Fibroblast of villous mesenchyme (primary cell): Measurements from ENCODE around the gene ACOXL. TPM values are rescaled to one million over a fixed set of nuclear protein-coding genes. Genes with fewer than 3 reads are reported as not detected.

Experiments
- DNase-seq: peaks from one replicate; pipeline ENCODE4 v3.0.0-alpha.2; 2010; ENCODE audit warnings: low read depth
- H3K4me3 ChIP-seq: 2 replicates; pipeline ENCODE4 v1.5.1; 2011; ENCODE audit warnings: low read depth, mild to moderate bottlenecking, low read length
- total RNA-seq: library from RNA; depleted of rRNA; stranded (reverse); fragments of >200 nt; gene quantifications from 2 replicates; pipeline ENCODE4 v1.2.3, GENCODE V29; 2012
- TF ChIP-seq, protein P1 (sequence below): IDR thresholded peaks from 2 replicates; pipeline ENCODE4 v1.5.1; 2012; ENCODE audit warnings: low read depth, mild to moderate bottlenecking, low read length; ENCODE audit not compliant: insufficient read depth

Gene ACOXL
- total RNA-seq, 1 donor: not detected

DNA sequence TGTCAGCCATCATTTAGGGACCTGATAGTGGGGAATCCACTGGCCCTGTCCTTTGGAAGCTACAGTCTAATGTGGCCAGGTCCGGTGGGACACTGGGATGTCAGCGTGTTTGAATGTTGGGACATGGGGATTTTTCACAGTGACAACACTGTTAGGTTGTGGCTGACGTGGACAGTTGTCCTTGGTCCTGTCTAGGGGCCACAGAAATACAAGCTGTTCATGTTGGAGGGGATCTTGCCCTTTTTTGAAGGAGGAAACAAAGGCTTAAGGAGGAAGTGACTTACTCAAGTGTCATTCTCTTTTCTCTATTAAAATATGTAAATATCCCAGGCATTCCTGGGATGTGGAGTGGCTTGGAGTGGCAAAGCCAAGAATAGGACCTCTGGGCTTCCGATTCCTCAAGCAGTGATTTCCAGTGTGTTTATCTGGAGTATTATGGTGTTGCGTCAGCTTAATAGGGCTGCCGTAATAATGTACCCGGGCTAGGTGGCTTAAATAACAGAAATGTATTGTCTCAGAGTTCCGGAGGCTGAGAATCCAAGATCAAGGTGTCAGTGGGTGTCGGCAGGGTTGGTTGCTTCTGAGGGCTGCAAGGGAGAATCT lies 8.5 kb downstream of the ACOXL start:
- DNase-seq: peak; percentile 12
- TF ChIP-seq, protein P1, sequence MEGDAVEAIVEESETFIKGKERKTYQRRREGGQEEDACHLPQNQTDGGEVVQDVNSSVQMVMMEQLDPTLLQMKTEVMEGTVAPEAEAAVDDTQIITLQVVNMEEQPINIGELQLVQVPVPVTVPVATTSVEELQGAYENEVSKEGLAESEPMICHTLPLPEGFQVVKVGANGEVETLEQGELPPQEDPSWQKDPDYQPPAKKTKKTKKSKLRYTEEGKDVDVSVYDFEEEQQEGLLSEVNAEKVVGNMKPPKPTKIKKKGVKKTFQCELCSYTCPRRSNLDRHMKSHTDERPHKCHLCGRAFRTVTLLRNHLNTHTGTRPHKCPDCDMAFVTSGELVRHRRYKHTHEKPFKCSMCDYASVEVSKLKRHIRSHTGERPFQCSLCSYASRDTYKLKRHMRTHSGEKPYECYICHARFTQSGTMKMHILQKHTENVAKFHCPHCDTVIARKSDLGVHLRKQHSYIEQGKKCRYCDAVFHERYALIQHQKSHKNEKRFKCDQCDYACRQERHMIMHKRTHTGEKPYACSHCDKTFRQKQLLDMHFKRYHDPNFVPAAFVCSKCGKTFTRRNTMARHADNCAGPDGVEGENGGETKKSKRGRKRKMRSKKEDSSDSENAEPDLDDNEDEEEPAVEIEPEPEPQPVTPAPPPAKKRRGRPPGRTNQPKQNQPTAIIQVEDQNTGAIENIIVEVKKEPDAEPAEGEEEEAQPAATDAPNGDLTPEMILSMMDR: no peak
- H3K4me3 ChIP-seq: no peak overlapping the region

DNA sequence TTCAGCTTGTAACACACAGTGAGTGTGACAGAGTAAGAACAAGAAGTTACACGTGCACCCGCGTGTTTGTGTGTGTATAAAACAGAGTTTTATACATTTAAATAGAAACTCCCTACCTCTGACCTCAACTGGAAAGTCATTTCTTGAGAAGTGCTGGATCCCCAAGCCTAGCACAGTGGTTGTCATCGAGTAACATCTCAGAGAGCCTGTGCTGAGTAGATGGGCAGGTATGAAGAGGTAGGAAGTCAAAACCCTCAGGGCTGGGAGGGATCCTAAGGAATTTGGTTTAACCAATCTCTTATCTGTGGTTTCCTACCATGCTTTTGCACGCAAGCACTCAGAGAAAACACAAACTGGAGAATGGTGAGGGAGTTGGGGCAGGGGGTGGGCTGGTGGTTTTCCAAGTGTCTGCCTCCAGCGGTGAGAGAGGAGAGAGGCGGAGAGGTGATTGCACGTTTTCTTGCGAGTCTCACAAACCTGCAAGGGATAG lies 9.2 kb downstream of the ACOXL start:
- TF ChIP-seq, protein P1: peak; percentile 14
- no peak overlapping the region for H3K4me3 ChIP-seq
- peak; percentile 22 for DNase-seq

DNA sequence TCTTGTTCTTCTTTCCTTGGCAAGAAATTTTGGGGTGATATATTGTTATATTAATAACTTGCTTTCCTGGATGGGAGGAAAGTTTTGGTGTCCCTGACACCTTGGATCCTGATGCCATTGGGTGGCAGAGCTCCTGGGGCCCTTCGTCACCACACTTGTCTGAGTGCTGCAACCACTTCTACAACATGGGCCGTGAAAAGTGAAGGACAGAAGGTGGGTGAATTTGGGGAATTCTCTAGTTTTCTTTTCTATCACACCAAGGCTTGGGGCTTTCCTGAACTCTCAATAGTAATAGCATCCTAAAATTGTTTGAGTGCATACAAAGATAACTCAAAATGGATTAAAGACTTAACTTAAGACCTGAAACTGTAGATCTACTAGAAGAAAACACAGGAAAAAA lies 10.0 kb downstream of the ACOXL start:
- DNase-seq: no peak
- H3K4me3 ChIP-seq: no peak overlapping the region
- TF ChIP-seq, protein P1: no peak

DNA sequence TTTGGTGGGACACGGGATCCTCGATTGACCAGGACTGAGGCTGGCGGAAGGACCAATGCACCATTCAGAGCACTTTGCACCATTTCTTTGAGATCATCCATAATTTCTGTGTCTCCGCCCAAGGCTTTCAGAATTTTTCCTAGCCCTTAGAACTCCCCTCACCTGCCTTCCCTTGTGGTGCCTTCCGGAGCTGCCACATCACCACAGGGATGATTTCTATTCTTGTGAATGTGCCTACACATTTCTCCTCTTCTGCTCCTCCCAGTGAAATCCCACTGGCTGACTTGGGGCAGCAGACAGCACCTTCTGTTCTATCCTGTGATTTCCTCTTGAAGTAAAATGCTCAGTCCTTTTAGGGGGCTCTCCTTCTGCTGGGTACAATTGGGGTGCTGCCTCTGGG lies 11.2 kb downstream of the ACOXL start:
- DNase-seq: no peak
- H3K4me3 ChIP-seq: no peak overlapping the region
- TF ChIP-seq, protein P1: no peak

- TF ChIP-seq, protein P1: no peak
- DNase-seq: no peak
- H3K4me3 ChIP-seq: no peak overlapping the region
These were observed 12.1 kb downstream of the ACOXL start for GRCh38 chr2:110744429-110744828.

DNA sequence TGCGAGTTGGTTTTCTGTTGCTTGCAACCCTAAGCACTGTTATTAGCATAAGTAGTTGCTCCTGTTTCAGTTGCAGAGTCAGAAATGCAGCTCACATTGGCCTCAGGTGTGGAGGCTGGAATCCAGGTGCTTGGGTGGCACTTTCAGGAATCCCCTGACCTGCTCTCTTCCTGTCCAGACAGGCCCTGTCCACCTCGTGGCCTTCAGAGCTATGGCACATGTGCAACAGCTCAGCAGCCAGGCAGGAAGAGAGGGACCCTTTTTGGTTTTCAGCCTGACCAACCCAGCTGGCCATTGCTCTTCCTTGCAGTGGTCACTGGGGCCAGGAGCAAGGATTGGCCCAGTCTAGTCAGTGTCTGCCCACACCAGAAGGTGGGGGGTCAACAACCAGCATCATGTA lies 12.7 kb downstream of the ACOXL start:
- H3K4me3 ChIP-seq: no peak overlapping the region
- DNase-seq: no peak
- TF ChIP-seq, protein P1: no peak
